Pancreas (tissue), 10 donors: ENCODE measurements around the gene CFAP100. TPM values are rescaled to one million over a fixed set of nuclear protein-coding genes. Genes with fewer than 3 reads are reported as not detected.

Source experiments
- ATAC-seq, 4 donors: fragments of 200-7000 bp; cut with Tn5 transposase; one replicate each; pipeline versions ENCODE4 v1.8.0 to v1.9.1; 2020; ENCODE audit warnings: mild to moderate bottlenecking in 4 of 4, moderate library complexity in 4 of 4
- DNase-seq, 6 donors: peaks; one replicate each; pipeline ENCODE4 v3.0.0-alpha.2; 2020
- FAIRE-seq: peaks from 2 replicates; lab custom pipeline; 2012; peaks lifted over from hg19 to GRCh38; lab: Jason Lieb, UNC
- H3K27ac ChIP-seq, 4 donors: fragments of 200-600 bp; sonication (generic); 1 replicate in 3 of 4; 2 replicates in 1 of 4; pipeline versions ENCODE4 v1.5.0 to v1.8.0; 2020
- H3K27me3 ChIP-seq, 4 donors: fragments of 200-600 bp; one replicate each; pipeline ENCODE4 v1.8.0; 2021
- H3K36me3 ChIP-seq, 3 donors: fragments of 200-600 bp; sonication (generic) in 1 of 3; one replicate each; pipeline versions ENCODE4 v1.5.0 to v1.8.0; 2020 to 2021
- H3K4me1 ChIP-seq, 3 donors: fragments of 200-600 bp; one replicate each; pipeline ENCODE4 v1.8.0; 2021
- H3K4me3 ChIP-seq, 4 donors: fragments of 200-600 bp; sonication (generic) in 2 of 4; one replicate each; pipeline versions ENCODE4 v1.5.0 to v1.8.0; 2020 to 2021
- H3K9me3 ChIP-seq, 4 donors: fragments of 200-600 bp; one replicate each; pipeline ENCODE4 v1.8.0; 2021
- WGBS, 2 donors: extraction: QIAGEN DNeasy Blood & Tissue Kit; methylation state at CpG; one replicate each; pipeline ENCODE4 v1.1.7; 2013; 5-methylcytosine and 5-hydroxymethylcytosine counted together
- intact Hi-C, 3 donors: fragments of 100-400 bp; cut with DNase I; formaldehyde crosslinking; loops; one replicate each; pipeline versions ENCODE4 v1.11.1 to v1.14.2; 2022
- polyA plus RNA-seq, 2 donors: library from polyadenylated mRNA; stranded (reverse); fragments of 200-250 nt; gene quantifications; one replicate each; pipeline ENCODE4 v1.2.3, GENCODE V29; 2013
- total RNA-seq, 6 donors: library from RNA; stranded (reverse); fragmentation: NEBNext Ultra II Directional in 4 of 6; extraction: Animal tissue kit (Norgen Biotek cat#: 25700) in 4 of 6; gene quantifications; one replicate each; pipeline versions ENCODE4 v1.2.1 to v1.2.4, GENCODE V29; 2021 to 2023
- TF ChIP-seq, protein P1 (sequence below), 4 donors: fragments of 200-600 bp; sonication (generic) in 3 of 4; IDR thresholded peaks; one replicate each; pipeline versions ENCODE4 v1.5.0 to v1.8.0; 2021; ENCODE audit warnings: antibody characterized with exemption in 4 of 4
- donor health status: healthy with polysubstance abuse.
- donor health status: DM: no; HTN: no; CAD: no; lungs with moderate emphysema.
- donor health status: DM: no; HTN: no; CAD: no.
- donor health status: control.
- donor health status: control.
- donor health status: Bipolar disorder and iron deficiency.
- donor health status: DM: yes; HTN: yes; CAD: no.
- donor health status: DM: no; HTN: no; CAD: no.
- donor health status: DM: no; HTN: no; CAD: no.
- donor health status: DM: yes; HTN: yes; CAD: no.

The CFAP100 gene
- total and polyA plus RNA-seq, 8 donors, result not detected

DNA sequence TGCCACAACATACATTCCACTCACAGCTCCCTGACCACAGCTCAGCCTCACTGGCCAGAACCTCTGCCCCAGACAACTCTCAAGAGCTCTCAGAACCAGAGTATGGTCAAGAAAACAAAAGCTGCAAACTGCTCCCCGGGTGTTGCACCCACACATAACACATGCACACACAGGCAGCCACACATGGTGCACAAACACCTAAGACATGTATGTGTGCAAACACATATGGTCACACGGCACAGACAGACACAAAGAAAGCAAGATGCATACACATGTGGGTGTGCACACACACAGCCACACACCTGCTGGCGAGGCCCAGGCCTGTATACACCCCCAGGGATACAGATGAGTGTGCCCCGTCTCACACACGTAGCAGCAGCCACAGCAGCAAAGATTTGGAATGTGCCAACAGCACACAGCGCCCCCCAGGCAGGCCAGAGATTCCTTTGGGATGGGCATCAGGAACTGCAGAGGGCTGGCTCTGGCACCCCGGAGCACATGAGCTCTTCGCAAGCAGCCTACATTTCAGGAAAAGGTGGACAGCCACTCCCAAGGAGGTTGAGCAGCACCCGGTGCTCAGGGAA lies 44.1 kb upstream of the CFAP100 start:
- H3K36me3 ChIP-seq, result peaks cover 0 to 49% (median 16%) of the 10 kb centered on the region in 3 donors
- peaks cover 13 to 18% (median 15%) of the 10 kb centered on the region in 3 donors for H3K4me1 ChIP-seq
- no peak for ATAC-seq
- H3K27ac ChIP-seq, result no peak overlapping the region
- no peak overlapping the region for H3K4me3 ChIP-seq
- WGBS, 2 donors, result 76 to 80% methylated on average over 9 of the region's 9 CpGs
- peak in 5 of 6 donors; percentile 0 to 51 (median 10) for DNase-seq
- no peak for FAIRE-seq
- intact Hi-C loops, result loop anchor here in 1 of 3 donors (5.0 kb wide), 1 partner anchor 83 kb away; no protein-coding TSS in a partner anchor
- H3K9me3 ChIP-seq, result no peaks in the 10 kb centered on the region
- TF ChIP-seq, protein P1, sequence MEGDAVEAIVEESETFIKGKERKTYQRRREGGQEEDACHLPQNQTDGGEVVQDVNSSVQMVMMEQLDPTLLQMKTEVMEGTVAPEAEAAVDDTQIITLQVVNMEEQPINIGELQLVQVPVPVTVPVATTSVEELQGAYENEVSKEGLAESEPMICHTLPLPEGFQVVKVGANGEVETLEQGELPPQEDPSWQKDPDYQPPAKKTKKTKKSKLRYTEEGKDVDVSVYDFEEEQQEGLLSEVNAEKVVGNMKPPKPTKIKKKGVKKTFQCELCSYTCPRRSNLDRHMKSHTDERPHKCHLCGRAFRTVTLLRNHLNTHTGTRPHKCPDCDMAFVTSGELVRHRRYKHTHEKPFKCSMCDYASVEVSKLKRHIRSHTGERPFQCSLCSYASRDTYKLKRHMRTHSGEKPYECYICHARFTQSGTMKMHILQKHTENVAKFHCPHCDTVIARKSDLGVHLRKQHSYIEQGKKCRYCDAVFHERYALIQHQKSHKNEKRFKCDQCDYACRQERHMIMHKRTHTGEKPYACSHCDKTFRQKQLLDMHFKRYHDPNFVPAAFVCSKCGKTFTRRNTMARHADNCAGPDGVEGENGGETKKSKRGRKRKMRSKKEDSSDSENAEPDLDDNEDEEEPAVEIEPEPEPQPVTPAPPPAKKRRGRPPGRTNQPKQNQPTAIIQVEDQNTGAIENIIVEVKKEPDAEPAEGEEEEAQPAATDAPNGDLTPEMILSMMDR (IDR thresholded peaks at IDR 0.05), result no peak
- H3K27me3 ChIP-seq, result no peaks in the 10 kb centered on the region

DNA sequence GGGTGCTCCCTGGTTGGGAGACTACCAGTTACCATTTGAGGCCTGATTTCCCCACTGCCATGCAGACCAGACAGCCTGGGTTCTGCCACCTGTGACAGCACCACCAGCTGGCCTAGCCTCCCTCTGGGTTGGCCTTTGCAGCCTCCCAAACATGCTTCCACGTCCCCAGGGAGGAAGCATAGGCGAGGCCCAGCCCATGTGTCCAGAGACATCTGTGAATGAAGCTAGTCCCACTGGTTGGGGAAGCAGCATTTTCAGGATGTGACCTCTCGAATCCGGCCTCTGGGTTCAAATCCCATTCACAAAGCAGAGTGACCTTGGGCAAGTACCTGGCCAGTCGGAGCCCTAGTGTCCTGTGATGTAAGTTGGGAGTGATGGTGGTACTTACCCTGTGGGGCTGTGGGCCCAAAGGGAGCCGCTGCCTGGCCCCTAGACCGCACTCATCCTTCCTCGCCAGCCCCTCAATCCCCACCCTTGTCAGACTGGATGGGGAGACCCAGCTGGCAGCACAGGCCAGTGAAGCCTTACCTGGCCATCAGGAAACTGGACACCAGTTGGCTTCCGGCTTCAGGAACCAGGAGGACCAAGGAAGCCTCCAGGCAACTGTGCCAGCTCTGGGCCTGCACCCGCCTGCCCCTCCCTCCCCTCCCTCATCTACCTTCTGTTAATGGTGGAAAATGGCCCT lies 43.5 kb upstream of the CFAP100 start:
- Histone ChIP-seq H3K9me3 (no peaks in the 10 kb centered on the region), H3K27me3 (no peaks in the 10 kb centered on the region), H3K36me3 (peaks cover 0 to 43% (median 16%) of the 10 kb centered on the region in 3 donors), H3K4me1 (peaks cover 13 to 18% (median 15%) of the 10 kb centered on the region in 3 donors), H3K27ac (no peak overlapping the region), H3K4me3 (no peak overlapping the region)
- DNase-seq, result peak in 5 of 6 donors; percentile 1 to 47 (median 12)
- no peak for FAIRE-seq
- TF ChIP-seq, protein P1 (IDR thresholded peaks at IDR 0.05), result no peak
- no peak for ATAC-seq
- WGBS, 2 donors, result 74 to 75% methylated on average over 9 to 10 of the region's 10 CpGs
- intact Hi-C loops, result loop anchor here in 1 of 3 donors (5.0 kb wide), 1 partner anchor 84 kb away; no protein-coding TSS in a partner anchor

DNA sequence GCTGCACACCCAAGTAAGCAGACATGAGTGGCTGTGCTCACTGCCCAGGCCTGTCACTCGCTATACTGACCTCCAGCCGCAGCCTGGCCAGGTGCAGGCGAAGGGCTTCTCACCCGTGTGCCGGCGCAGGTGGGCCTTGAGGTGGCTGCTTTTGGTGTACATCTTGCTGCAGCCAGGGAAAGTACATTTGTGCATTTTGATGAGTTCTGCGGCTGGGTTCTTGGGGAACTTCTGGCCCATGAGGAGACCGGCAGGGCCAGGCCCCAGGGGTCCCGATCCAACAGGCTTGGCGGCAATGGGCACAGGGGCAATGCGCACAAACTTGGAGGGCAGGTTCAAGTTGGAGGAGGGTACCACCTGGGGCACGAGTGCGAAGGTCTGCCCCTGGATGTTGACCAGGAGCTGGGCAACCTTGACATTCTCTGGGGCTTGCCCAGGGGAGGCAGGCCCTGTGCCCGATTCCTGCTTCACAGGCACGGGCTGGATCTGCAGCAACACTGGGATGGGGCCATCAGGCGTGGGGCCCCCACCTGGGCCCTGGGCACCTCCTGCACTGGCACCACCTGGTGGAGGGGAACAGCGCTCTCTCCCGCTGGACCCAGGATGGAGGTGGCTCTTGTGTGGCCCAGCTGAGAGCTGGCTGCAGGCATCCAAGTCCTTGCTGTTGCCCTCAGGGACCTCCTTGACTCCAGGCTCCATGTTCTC lies 42.8 kb upstream of the CFAP100 start:
- peak in 4 of 6 donors; percentile 20 to 66 (median 46) for DNase-seq
- intact Hi-C loops, result loop anchor here in 1 of 3 donors (5.0 kb wide), 1 partner anchor 85 kb away; no protein-coding TSS in a partner anchor
- no peak for ATAC-seq
- H3K4me3 ChIP-seq, result no peak overlapping the region
- no peak for FAIRE-seq
- H3K9me3 ChIP-seq, result no peaks in the 10 kb centered on the region
- H3K36me3 ChIP-seq, result peaks cover 0 to 40% (median 16%) of the 10 kb centered on the region in 3 donors
- H3K4me1 ChIP-seq, result peaks cover 12 to 18% (median 15%) of the 10 kb centered on the region in 3 donors
- no peaks in the 10 kb centered on the region for H3K27me3 ChIP-seq
- H3K27ac ChIP-seq, result no peak overlapping the region
- WGBS, 2 donors, result 82 to 87% methylated on average over 18 of the region's 18 CpGs
- TF ChIP-seq, protein P1 (IDR thresholded peaks at IDR 0.05), result no peak

DNA sequence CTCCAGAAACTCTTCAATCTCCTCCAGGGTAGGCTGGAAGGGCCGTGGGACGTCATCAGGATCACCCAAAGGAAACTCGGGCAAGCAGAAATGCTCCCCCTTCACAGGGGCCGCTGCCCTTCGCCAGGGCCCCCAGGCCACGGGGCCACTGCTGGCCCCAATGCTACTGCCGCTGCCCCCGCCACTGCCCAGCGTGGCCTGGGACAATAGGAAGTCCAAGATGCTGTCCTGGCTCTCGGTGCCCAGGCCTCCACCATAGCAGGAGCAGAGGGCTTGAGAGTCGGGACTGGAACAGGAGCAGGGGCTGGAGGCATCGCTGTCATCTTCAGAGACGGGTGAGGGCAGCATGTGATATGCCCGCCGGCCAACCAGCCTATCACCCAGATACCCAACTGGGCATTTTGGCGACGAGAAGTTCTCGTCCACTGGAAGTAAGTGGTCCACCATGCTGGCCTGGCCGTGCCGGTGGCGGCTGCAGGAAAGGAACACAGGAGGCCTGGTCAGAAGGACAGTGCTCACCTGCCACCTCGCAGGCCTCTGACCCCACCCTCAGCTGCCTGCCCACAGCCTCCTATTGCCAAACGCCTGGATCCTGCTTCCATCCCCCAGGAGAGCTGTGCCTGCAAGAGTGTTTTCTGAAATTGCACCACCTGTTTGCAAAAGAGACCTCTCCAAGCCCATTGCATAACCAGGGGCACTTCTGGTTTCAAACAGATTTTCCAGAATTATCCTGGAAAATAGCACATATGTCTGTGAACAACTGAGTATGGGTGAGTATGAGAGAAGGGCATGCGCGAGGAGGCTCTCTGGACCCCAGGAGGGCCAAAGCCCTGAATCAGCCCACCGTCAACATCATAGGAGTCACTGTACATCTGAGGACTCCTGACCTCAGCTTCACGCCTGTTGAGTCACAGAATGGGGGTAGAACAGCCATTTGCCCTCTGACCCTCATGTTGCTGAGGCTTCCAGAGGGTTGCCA lies 41.9 kb upstream of the CFAP100 start:
- Histone ChIP-seq H3K4me1 (peaks cover 10 to 18% (median 15%) of the 10 kb centered on the region in 3 donors), H3K4me3 (no peak overlapping the region), H3K36me3 (peaks cover 0 to 31% (median 16%) of the 10 kb centered on the region in 3 donors), H3K27me3 (no peaks in the 10 kb centered on the region), H3K9me3 (no peaks in the 10 kb centered on the region), H3K27ac (no peak overlapping the region)
- TF ChIP-seq, protein P1 (IDR thresholded peaks at IDR 0.05), result no peak
- 83 to 87% methylated on average over 27 of the region's 27 CpGs for WGBS, 2 donors
- DNase-seq (peak in 4 of 6 donors; percentile 21 to 78 (median 46)), FAIRE-seq (no peak), ATAC-seq (no peak)
- intact Hi-C loops, result loop anchor here in 1 of 3 donors (5.0 kb wide), 1 partner anchor 85 kb away; no protein-coding TSS in a partner anchor
